ENCODE data around the gene ZNF606.

ZNF606 gene

GRCh38 chr19:57927587-57927986 is 75.0 kb downstream of the ZNF606 start:
- no peak for DNase-seq (ENCODE audit: low read depth)
